IPS-15b (cell line): Measurements from ENCODE around the gene C9.

Experiments used
- H3K27me3 ChIP-seq: one replicate; pipeline ENCODE4 v1.6.1; 2013; ENCODE audit warnings: low read length; ENCODE audit not compliant: control insufficient read depth, insufficient read depth
- H3K36me3 ChIP-seq: one replicate; pipeline ENCODE4 v1.6.1; 2013; ENCODE audit warnings: low read length; ENCODE audit not compliant: control insufficient read depth, insufficient read depth
- H3K4me1 ChIP-seq: one replicate; pipeline ENCODE4 v1.6.1; 2013; ENCODE audit warnings: mild to moderate bottlenecking, low read length; ENCODE audit not compliant: control insufficient read depth, insufficient read depth
- H3K4me3 ChIP-seq: one replicate; pipeline ENCODE4 v1.5.1; 2013; ENCODE audit warnings: low read depth, low read length
- H3K9ac ChIP-seq: one replicate; pipeline ENCODE4 v1.6.1; 2013; ENCODE audit warnings: low read depth, mild to moderate bottlenecking, low read length
- H3K9me3 ChIP-seq: one replicate; pipeline ENCODE4 v1.6.1; 2013; ENCODE audit warnings: mild to moderate bottlenecking, low read length; ENCODE audit not compliant: control insufficient read depth, insufficient read depth

C9 gene

GRCh38 chr5:39370555-39371366, 6.5 kb upstream of the C9 start:
- no peaks in the 10 kb centered on the region for H3K27me3 ChIP-seq
- no peaks in the 10 kb centered on the region for H3K4me1 ChIP-seq
- H3K36me3 ChIP-seq = no peaks in the 10 kb centered on the region
- no peak overlapping the region for H3K4me3 ChIP-seq
- H3K9me3 ChIP-seq = no peaks in the 10 kb centered on the region
- H3K9ac ChIP-seq = no peak overlapping the region

DNA sequence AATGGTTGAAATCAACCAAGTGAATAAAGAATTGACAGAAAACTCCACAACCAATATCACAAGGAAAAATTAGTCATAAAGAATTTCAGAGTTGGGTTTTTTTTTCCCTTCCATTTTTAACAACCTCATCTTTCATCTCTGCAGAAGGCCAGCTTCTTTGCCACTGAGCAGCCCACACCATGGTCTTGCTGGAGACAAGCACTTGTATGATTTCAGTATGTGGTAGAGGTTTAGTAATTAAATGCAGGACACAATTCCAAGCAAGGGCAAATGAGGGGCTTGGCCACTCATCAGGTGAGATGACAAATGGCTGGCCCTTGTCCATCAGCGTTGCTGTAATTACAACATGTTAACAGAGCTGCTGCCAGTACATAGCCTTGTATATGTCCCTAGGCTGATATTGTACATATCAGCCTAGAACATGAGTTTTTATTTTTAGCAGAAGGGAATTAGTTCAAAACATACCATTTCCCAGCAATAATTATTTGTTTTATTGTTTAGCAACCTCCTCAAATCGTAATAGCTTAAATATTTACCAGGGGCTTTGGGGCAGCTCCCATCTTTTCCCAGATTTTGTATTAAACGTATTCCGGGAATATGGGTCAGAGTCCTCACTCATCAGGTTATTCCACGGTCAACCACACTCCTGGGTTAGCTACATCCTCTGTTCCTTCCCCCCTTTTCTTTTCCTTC, 5.0 kb upstream of the C9 start:
- H3K36me3 ChIP-seq = no peaks in the 10 kb centered on the region
- no peaks in the 10 kb centered on the region for H3K9me3 ChIP-seq
- no peak overlapping the region for H3K9ac ChIP-seq
- no peaks in the 10 kb centered on the region for H3K4me1 ChIP-seq
- H3K4me3 ChIP-seq = no peak overlapping the region
- no peaks in the 10 kb centered on the region for H3K27me3 ChIP-seq

- no peaks in the 10 kb centered on the region for H3K4me1 ChIP-seq
- no peak overlapping the region for H3K9ac ChIP-seq
- no peak overlapping the region for H3K4me3 ChIP-seq
- no peaks in the 10 kb centered on the region for H3K36me3 ChIP-seq
- H3K27me3 ChIP-seq = no peaks in the 10 kb centered on the region
- no peaks in the 10 kb centered on the region for H3K9me3 ChIP-seq
Measured at GRCh38 chr5:39368116-39368515, 3.8 kb upstream of the C9 start.

GRCh38 chr5:39367711-39368110, 3.4 kb upstream of the C9 start:
- Histone ChIP-seq H3K27me3 (no peaks in the 10 kb centered on the region), H3K4me1 (no peaks in the 10 kb centered on the region), H3K36me3 (no peaks in the 10 kb centered on the region), H3K9ac (no peak overlapping the region), H3K4me3 (no peak overlapping the region), H3K9me3 (no peaks in the 10 kb centered on the region)

DNA sequence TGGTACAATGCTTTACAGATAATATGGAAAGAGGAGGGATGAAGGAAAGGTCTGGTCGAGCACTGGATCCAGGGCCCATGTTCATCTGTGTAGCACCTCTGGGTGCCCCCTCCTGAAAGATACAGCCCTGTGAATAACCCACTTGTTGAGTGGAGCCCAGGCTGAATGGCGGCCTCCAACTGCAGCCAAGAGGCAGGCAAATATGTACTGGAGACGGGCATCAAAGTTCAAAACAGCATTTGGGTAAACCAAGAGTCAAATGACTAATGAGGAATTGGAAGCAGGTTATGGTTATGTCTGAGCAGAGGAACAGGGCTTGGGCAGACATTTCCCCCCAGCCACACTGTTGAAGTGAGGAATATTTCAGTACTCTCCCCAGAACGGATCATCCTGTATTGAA, 1.1 kb downstream of the C9 start:
- no peaks in the 10 kb centered on the region for H3K4me1 ChIP-seq
- H3K9me3 ChIP-seq = no peaks in the 10 kb centered on the region
- H3K9ac ChIP-seq = no peak overlapping the region
- no peaks in the 10 kb centered on the region for H3K27me3 ChIP-seq
- H3K4me3 ChIP-seq = no peak overlapping the region
- H3K36me3 ChIP-seq = no peaks in the 10 kb centered on the region

DNA sequence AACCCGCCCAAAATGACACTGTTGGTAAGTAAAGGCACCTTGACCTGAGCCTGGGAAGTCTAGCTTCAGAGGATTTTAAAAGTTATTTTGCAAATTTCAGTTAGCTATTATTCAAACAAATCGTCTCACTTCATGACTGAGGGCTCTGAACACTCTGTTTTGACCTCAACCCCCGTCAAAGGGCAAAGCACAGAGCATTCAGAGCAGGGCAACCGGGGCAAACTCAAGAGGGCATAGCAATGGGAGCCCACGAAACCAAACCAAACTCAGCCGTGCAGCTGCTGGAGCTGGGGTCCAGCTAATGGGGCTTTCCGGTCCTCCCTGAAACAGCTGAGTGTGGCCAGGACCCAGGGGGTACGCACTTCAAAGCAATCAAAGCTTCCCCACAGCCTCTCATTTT, 1.6 kb downstream of the C9 start:
- H3K4me1 ChIP-seq = no peaks in the 10 kb centered on the region
- no peaks in the 10 kb centered on the region for H3K27me3 ChIP-seq
- no peak overlapping the region for H3K4me3 ChIP-seq
- H3K9ac ChIP-seq = no peak overlapping the region
- no peaks in the 10 kb centered on the region for H3K9me3 ChIP-seq
- no peaks in the 10 kb centered on the region for H3K36me3 ChIP-seq

GRCh38 chr5:39361306-39361705, 3.0 kb downstream of the C9 start:
- H3K27me3 ChIP-seq = no peaks in the 10 kb centered on the region
- no peaks in the 10 kb centered on the region for H3K36me3 ChIP-seq
- no peak overlapping the region for H3K9ac ChIP-seq
- H3K4me3 ChIP-seq = no peak overlapping the region
- no peaks in the 10 kb centered on the region for H3K9me3 ChIP-seq
- H3K4me1 ChIP-seq = no peaks in the 10 kb centered on the region

DNA sequence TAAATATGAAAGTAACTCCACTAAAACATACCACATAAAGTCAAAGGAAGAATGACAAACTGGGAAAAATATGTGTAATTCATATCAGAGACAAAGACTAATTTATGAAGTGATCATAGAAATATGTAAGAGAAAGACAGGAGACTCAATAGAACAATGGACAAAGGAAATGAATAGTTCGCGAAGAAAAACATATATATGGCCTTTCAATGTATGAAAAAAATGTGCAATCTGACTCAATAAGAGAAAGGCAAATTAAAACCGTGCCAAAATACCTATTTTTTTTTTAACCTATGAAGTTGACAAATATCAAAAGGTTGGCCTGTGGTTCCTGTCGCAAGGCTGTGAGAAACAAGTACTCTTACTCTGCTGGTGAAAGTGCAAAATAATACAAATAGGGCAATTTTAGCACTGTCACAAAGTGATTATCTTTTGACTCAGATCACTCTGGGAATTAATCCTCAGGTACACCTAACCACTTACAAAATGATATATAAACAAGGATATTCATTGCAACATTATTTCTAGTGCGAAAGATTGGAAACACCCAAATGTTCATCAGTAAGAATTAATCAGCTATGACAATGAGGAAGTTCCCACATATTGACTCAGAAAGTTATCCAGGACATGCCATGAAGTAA, 3.7 kb downstream of the C9 start:
- H3K27me3 ChIP-seq = no peaks in the 10 kb centered on the region
- no peaks in the 10 kb centered on the region for H3K9me3 ChIP-seq
- no peaks in the 10 kb centered on the region for H3K4me1 ChIP-seq
- H3K36me3 ChIP-seq = no peaks in the 10 kb centered on the region
- no peak overlapping the region for H3K4me3 ChIP-seq
- H3K9ac ChIP-seq = no peak overlapping the region

DNA sequence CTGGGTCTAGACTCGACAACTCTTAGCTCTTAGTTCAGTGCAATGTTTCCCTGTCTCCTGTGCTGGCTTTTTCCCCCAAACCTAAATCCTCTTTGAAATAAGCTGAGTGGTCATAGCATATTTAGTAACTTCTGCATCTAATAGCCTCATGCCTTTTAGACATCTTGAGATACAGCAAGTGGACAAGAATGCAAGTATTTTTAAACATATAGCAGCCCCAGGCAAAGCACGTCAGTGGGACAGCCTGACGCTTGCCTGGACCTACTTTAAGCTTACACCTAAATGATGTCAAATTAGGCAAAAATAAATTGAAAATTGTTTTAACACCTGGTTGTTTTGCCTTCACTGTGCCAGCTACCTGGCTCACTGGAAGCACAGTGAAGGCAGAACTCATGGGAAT, 8.0 kb downstream of the C9 start:
- Histone ChIP-seq H3K27me3 (no peaks in the 10 kb centered on the region), H3K9ac (no peak overlapping the region), H3K9me3 (no peaks in the 10 kb centered on the region), H3K4me3 (no peak overlapping the region), H3K36me3 (no peaks in the 10 kb centered on the region), H3K4me1 (no peaks in the 10 kb centered on the region)

- Histone ChIP-seq H3K4me3 (no peak overlapping the region), H3K27me3 (no peaks in the 10 kb centered on the region), H3K4me1 (no peaks in the 10 kb centered on the region), H3K9ac (no peak overlapping the region), H3K9me3 (no peaks in the 10 kb centered on the region), H3K36me3 (no peaks in the 10 kb centered on the region)
Measured at GRCh38 chr5:39355324-39355723, 9.0 kb downstream of the C9 start.

GRCh38 chr5:39353717-39354399, 10.4 kb downstream of the C9 start:
- H3K9me3 ChIP-seq = no peaks in the 10 kb centered on the region
- no peaks in the 10 kb centered on the region for H3K36me3 ChIP-seq
- no peaks in the 10 kb centered on the region for H3K27me3 ChIP-seq
- no peak overlapping the region for H3K4me3 ChIP-seq
- H3K9ac ChIP-seq = no peak overlapping the region
- H3K4me1 ChIP-seq = no peaks in the 10 kb centered on the region
